Right atrium auricular region (tissue), 2 donors: ENCODE data around the gene DLG2. TPM values are rescaled to one million over a fixed set of nuclear protein-coding genes. Genes with fewer than 3 reads are reported as not detected.
A peak's percentile ranks its signal among the peaks of the same experiment; 100 is the strongest.

Experiments used
- DNase-seq: peaks from one replicate; pipeline ENCODE4 v3.0.0-alpha.2; 2019; ENCODE audit warnings: low spot score
- H3K27ac ChIP-seq, 2 donors: fragments of 200-600 bp; sonication (generic); 1 replicate in 1 of 2; 2 replicates in 1 of 2; pipeline ENCODE4 v1.5.1; 2016 to 2019
- H3K27me3 ChIP-seq, 2 donors: fragments of 200-600 bp; sonication (generic); one replicate each; pipeline versions ENCODE4 v1.5.1 to v1.6.0; 2017 to 2019
- H3K36me3 ChIP-seq: fragments of 200-600 bp; sonication (generic); one replicate; pipeline ENCODE4 v1.5.1; 2016
- H3K4me1 ChIP-seq, 2 donors: fragments of 200-600 bp; sonication (generic); one replicate each; pipeline versions ENCODE4 v1.5.1 to v1.6.0; 2017 to 2019
- H3K4me3 ChIP-seq, 2 donors: fragments of 200-600 bp; sonication (generic); 1 replicate in 1 of 2; 2 replicates in 1 of 2; pipeline ENCODE4 v1.5.1; 2017 to 2019; ENCODE audit warnings: mild to moderate bottlenecking in 1 of 2, moderate library complexity in 1 of 2
- H3K9me3 ChIP-seq, 2 donors: fragments of 200-600 bp; sonication (generic); one replicate each; pipeline ENCODE4 v1.5.1; 2019
- CTCF ChIP-seq, 2 donors: fragments of 200-600 bp; sonication (generic); IDR thresholded peaks; one replicate each; pipeline ENCODE4 v1.5.1; 2019; ENCODE audit warnings: antibody characterized with exemption in 2 of 2
- total RNA-seq, 2 donors: library from RNA; depleted of rRNA; stranded (reverse); fragments of >200 nt; gene quantifications; one replicate each; pipeline ENCODE4 v1.1.0, GENCODE V29; 2016

DLG2 gene
- total RNA-seq, 2 donors from 2014 or later = 6.6 to 6.7 TPM

- peak overlapping the region; percentile 97 to 98 for H3K27ac ChIP-seq
- H3K27me3 ChIP-seq = no peaks in the 10 kb centered on the region
- no peak overlapping the region for H3K4me3 ChIP-seq
- no peaks in the 10 kb centered on the region for H3K36me3 ChIP-seq
- no peak for TF ChIP-seq CTCF (IDR thresholded peaks at IDR 0.05)
- no peaks in the 10 kb centered on the region for H3K9me3 ChIP-seq
- no peak for DNase-seq
- H3K4me1 ChIP-seq = peaks cover 0 to 35% of the 10 kb centered on the region in 2 donors
Measured at GRCh38 chr11:85665733-85666132, 38.6 kb upstream of the DLG2 start.

GRCh38 chr11:85664615-85665481 lies 37.7 kb upstream of the DLG2 start, which contains the start of gene CREBZF:
CREBZF (minus strand) TSS chr11:85665129; CDS start chr11:85664875, 254 bp downstream.
- no peak for TF ChIP-seq CTCF (IDR thresholded peaks at IDR 0.05)
- H3K4me1 ChIP-seq = peaks cover 0 to 43% of the 10 kb centered on the region in 2 donors
- peaks cover 8% of the 10 kb centered on the region for H3K36me3 ChIP-seq

GRCh38 chr11:85663753-85664614 lies 36.8 kb upstream of the DLG2 start:
- Histone ChIP-seq H3K27me3 (no peaks in the 10 kb centered on the region), H3K4me1 (peaks cover 0 to 52% of the 10 kb centered on the region in 2 donors)

More at GRCh38 chr11:85664615-85665481, 37.7 kb upstream of the DLG2 start, which contains the start of gene CREBZF:
- H3K4me3 ChIP-seq = peak within 1 kb of the TSS; percentile 80 to 88
- DNase-seq = peak; percentile 96
- no peaks in the 10 kb centered on the region for H3K9me3 ChIP-seq
- peak within 1 kb of the TSS; percentile 97 to 98 for H3K27ac ChIP-seq
- H3K27me3 ChIP-seq = no peaks in the 10 kb centered on the region

GRCh38 chr11:85663080-85663752 lies 36.1 kb upstream of the DLG2 start:
- peak overlapping the region; percentile 97 to 98 for H3K27ac ChIP-seq
- peak overlapping the region; percentile 80 to 88 for H3K4me3 ChIP-seq
- TF ChIP-seq CTCF (IDR thresholded peaks at IDR 0.05) = no peak
- no peaks in the 10 kb centered on the region for H3K27me3 ChIP-seq
- peaks cover 0 to 60% of the 10 kb centered on the region in 2 donors for H3K4me1 ChIP-seq
- no peaks in the 10 kb centered on the region for H3K9me3 ChIP-seq
- peaks cover 20% of the 10 kb centered on the region for H3K36me3 ChIP-seq
- no peak for DNase-seq

More at GRCh38 chr11:85663753-85664614, 36.8 kb upstream of the DLG2 start:
- DNase-seq = peak; percentile 84
- H3K36me3 ChIP-seq = peaks cover 13% of the 10 kb centered on the region
- TF ChIP-seq CTCF (IDR thresholded peaks at IDR 0.05) = peak; percentile 39 to 82
- peak overlapping the region; percentile 80 to 88 for H3K4me3 ChIP-seq
- no peaks in the 10 kb centered on the region for H3K9me3 ChIP-seq
- H3K27ac ChIP-seq = peak overlapping the region; percentile 97 to 98

- Histone ChIP-seq H3K36me3 (peaks cover 30% of the 10 kb centered on the region), H3K27ac (no peak overlapping the region), H3K4me3 (peak overlapping the region; percentile 80 to 88), H3K27me3 (no peaks in the 10 kb centered on the region), H3K9me3 (no peaks in the 10 kb centered on the region), H3K4me1 (peaks cover 0 to 68% of the 10 kb centered on the region in 2 donors)
- DNase-seq = no peak
- no peak for TF ChIP-seq CTCF (IDR thresholded peaks at IDR 0.05)
Measured at GRCh38 chr11:85661972-85662664, 35.0 kb upstream of the DLG2 start.
